NCI-H446 treated with DMSO at 0.1 percent for 48 hours (cell line): Measurements from ENCODE around the gene LAMB2.

ENCODE experiments used
- DNase-seq: peaks from one replicate; lab custom pipeline; 2025; lab: John Stamatoyannopoulos, UW

The LAMB2 gene

DNA sequence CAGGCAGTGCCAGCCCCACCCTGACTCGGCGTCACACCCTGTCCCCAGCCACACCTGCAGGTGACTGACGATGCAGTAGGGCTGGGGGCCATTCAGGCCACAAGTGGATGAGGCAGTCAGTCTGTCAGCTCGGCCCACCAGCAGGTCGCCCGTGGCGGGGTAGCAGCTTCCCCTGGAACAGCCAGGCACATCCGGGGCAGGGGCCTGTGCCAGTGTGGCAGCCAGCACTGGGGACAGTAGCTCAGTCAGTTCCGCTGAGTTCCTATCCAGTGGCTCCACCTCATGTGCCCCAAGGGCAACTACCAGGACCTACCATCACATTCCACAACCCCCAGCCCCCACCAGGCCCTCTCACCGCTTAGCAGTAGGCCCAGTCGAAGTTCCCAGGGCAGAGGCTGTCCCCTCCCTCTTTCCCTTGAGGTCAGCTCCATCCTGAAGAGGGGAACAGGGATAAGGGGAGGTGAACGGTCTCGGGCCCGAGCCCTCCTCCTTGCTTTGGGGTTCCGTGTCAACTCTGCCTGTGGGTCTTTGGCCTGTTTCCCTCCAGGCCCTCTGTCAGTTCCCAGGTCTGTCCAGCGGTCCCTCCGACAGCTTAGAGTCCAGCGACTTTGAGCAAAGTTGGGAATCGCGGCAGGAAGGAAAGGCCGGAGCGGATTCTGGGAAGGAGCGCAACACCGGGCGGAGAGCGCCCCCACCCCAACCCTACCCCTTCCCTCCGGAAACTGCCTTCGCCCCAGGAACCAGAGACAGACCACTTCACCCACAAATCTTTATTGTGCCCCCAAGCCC lies at the start of gene LAMB2:
TSS of gene LAMB2 (minus strand) at position 614 of the 789 bp plus-strand sequence. CDS start at position 431, 183 bp downstream.
- DNase-seq = no peak

DNA sequence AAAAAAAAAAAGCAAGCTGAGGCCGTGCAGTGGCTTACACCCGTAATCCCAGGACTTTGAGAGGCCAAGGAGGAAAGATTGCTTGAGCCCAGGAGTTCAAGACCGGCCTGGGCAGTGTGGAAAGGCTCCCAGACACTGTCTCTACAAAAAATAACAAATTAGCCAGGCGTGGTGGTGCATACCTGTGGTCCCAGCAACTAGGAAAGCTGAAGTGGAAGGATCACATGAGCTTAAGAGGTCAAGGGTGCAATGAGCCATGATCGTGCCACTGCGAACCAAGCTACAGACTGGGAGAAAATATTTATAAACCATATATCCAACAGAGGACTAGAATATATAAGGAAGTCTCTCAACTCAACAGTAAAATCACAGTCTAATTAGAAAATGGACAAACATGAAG lies 48.5 kb upstream of the LAMB2 start:
- no peak for DNase-seq

DNA sequence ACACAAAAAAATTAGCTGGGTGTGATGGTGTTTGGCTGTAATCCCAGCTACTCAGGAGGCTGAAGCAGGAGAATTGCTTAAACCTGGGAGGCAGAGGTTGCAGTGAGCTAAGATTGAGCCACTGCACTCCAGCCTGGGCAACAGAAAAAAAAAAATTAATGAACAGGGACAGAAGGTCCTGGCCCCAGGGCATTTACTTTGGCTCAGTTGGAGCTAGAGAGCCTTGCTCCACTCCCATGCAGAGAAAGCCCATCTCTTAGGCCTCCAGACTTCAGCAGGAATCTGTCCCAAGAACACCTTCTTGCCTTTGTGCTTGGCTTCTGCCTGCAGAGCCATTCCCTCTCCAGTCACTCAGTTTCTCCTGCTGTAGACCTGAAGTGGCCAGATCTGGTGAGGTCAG lies 47.3 kb upstream of the LAMB2 start:
- DNase-seq = no peak

DNA sequence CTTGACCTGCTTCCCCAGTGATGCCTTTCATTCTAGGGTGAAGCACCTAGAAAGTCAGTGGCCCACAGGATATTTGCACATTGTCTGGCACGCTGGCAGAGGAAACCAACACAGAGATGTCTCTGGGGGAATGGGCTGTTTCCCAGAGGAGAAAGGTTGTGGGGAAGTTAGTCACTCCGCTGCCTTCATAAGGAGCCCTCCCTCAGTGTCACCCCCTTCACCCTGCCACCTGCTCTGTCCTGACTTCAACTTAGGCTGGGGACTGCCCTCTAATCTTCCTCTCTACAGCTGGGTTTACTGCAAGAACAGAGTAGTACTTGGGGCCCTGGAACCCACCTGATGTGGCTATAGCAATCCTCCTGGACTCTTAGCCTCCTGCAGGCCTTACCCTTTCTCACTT lies 44.2 kb upstream of the LAMB2 start:
- no peak for DNase-seq

DNA sequence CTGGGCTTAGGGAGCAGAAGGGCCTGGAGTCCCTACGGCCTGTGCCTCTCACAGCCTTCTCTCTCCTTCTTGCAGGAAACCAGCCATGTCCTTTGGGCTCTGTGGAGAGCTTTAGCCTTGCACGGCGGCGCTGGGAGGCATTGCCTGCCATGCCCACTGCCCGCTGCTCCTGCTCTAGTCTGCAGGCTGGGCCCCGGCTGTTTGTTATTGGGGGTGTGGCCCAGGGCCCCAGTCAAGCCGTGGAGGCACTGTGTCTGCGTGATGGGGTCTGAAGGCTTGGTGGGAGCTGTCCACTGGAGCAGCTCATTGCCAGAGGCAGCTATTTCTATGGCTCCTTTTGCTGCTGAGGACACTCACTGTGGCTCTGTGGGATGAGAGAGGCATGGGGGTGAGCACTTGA lies 42.7 kb upstream of the LAMB2 start:
- DNase-seq = no peak

DNA sequence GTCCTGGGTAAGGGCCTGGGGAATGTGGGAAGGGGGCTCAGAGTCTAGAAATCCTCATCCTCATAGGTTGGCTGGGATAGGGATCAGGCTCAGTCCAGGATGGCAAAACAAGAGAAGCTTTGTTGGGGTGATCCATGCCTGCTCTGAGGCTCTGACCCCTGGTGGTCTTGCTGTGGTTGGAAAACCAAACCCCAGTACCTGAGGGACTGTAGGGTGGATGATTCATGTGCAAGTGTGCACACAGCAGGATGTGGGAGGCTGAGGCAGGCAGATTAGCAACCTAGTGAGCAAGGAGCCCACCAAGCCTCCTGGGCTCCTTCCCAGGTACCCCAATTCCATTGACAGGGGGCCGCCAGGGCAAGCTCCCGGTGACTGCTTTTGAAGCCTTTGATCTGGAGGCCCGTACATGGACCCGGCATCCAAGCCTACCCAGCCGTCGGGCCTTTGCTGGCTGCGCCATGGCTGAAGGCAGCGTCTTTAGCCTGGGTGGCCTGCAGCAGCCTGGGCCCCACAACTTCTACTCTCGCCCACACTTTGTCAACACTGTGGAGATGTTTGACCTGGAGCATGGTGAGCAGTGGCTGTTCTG lies 41.6 kb upstream of the LAMB2 start:
- DNase-seq = no peak

DNA sequence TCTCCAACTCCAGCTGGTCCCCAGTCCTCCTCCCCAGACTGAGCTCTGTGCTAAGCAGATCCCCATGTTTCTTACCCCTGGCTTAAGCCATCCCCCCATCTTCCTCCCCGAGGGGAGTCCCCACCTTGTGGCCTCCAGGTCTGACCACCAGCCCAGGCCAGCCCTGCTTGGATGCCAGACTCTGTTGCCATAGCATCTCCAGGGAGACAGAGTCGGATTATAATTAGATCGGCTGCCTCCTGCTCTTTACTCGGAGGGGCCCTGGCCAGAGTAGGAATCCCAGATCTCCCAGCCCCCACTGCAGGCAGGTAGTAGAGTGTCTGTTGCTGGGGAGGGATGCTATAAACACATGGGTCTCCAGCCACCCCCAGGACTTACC lies 40.9 kb upstream of the LAMB2 start:
- DNase-seq = no peak

DNA sequence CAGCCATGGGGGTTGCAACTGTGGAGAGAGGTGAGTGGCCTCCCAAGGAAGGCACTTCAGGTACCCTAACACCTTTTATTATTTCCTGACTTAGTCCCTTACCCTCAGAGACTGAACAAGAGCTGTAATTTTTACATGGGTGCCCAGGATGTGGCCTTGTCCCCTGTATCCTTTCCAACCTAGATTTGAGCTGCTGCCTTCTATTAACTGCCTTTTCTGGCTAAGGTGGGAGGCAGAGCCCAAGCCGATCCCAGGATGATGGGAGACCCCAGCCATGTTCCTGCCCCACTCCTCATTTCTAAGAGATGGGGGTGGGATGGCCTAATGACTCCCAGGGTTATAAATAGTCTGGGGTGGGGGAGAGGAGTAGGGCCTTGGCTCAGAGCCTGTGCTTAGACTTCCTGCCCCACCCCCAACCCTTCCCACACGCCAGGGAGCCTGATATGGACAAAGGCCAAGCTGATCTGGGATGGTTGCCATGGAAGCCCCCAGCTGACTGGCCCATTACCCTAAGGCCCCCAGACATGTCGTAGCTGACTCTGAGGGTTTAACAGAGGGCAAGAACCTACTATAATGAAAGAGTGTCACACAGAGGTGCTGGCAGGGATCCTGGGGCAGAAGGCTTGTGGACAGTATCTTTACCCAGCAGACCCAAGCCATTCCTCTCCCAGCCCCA lies 40.4 kb upstream of the LAMB2 start:
- DNase-seq = no peak

DNA sequence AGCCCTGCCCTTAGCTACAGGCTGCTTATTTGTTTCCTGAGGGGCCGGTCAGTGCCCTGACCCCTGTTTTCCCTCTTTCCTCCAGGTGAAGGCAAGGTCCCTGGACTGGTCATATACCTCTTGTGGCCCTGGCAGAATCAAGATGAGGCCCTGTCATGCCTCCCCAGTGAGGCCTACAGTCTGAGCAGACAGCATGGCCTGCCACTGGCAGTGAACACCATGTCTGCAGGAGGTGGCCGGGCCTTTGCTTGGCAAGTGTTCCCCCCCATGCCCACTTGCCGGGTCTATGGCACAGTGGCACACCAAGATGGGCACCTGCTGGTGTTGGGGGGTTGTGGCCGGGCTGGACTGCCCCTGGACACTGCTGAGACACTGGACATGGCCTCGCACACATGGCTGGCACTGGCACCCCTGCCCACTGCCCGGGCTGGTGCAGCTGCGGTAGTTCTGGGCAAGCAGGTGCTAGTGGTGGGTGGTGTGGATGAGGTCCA lies 39.7 kb upstream of the LAMB2 start:
- DNase-seq = no peak

DNA sequence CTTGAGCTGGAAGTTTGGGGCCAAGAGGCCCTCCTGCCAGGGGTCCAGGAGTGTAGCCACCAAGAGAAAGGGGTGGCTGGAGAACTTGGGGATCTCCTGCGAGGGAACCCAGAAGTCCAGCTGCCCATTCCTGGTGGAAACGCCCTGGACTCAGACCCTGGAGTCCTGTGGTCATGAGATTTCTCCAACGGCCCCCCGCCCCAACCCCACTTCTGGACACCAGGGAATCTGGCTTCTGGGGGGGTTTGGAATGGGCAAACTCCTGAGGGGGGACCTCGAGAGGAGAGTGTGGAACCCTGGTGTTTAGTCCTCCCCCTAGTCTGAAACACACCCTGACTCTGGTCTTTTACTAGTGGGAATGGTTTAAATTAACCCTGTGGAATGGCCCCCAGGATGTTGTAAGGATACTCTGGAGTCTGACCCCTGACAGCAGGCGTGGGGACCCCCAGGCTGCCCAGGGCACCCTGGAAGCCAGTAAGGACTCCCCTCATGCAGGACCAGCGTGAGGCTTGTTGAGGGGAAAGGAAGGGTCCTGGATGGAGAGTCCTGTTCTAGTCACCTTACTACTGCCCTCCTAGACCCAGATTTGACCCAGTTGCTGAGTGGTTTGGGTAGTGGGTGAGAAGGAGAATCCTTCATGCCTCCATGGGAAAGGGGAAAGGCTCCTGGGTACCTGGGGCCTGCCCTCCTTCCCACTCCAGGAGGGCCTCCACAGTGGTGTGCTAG lies 39.1 kb upstream of the LAMB2 start:
- no peak for DNase-seq

DNA sequence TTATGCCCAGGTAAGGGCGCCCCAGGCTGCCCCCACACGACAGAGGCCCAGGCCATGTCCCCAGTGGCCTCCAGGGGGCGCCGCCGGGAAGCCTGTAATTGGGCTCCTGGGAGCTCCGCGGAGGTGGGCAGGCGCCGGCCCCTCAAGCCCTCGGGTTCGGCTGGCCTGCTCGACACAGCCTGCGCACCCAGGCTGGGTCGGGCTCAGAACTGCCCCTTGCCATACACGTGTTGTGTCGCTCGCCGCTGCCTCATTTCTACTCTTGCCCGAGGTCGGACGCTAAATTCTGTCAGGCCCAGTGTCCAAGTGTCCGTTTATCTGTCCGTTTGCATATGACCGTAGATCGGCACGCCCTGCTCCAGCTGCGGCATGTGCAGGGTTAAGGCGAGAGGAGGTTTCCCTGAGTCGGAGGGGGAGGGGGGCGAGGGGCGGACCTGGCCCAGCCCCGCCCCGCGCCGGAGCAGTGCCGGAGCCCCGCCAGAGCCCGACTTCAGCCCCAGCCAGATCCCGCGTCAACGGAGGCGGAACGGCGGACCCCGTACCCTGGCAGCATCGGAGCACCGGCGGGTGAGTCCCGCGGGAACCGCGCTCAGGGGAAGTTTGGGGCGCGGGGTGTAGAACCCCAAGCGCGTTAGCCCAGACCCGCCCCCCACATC lies 38.4 kb upstream of the LAMB2 start, which contains the start of gene KLHDC8B:
TSS of gene KLHDC8B (plus strand) at position 480 of the 656 bp plus-strand sequence. CDS start 1,172 bp downstream, outside the sequence.
- DNase-seq = no peak

DNA sequence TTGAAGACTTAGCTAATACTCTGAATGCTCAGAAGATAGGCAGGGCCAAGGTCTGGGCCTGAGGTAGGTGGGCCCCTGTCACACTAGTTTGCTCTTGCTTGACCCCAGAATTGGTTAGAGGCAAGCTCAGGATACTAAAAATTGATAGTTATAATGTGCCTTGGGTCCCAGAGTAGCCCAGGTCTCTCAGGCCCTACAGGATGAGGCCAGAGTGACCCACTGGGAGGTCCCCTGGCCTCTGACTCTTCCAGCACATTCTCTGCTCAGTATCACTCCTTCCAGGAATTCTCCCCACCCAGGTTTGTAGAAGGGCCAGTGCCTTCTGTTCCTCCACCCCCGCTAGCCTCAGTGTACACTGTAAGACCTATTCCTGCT lies 37.9 kb upstream of the LAMB2 start:
- no peak for DNase-seq

DNA sequence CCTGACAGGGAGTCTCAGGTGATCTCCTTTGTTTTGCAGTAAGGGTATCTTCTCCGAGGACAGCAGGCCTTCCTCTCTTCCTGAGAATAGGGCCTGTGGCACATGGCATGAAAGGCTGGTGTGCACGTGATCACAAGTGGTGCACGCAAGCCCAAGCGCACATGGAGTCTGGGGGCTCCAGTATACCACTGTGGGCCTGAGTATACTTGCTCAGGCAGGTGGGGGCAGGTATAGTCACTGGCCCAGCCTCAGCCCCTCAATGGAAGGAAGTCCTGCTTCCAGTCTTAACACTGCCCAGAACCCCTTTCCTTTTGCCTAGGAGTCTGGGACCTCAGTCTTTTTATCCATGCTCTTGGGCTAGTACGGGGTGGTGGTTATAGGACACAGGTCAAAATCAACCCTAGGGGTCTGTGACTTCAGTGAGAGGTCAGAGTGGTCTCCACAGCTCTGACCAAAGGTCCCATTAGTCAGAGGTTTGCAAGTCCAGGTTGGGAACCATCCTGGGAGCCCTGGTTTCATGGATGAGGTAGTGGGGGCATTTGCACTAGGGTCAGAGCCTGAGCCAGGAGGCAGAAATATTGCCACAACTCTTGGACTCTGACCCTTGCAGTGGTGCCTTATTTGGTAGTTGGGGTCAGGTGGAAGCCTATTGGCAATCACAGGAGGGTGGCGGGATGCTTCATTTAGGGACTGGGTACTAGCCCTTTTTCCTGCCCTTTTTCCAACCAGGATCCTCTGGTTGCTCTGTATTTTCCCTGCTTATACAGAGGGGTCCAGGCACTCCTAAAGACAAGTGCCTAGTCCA lies 34.1 kb upstream of the LAMB2 start:
- DNase-seq = no peak

DNA sequence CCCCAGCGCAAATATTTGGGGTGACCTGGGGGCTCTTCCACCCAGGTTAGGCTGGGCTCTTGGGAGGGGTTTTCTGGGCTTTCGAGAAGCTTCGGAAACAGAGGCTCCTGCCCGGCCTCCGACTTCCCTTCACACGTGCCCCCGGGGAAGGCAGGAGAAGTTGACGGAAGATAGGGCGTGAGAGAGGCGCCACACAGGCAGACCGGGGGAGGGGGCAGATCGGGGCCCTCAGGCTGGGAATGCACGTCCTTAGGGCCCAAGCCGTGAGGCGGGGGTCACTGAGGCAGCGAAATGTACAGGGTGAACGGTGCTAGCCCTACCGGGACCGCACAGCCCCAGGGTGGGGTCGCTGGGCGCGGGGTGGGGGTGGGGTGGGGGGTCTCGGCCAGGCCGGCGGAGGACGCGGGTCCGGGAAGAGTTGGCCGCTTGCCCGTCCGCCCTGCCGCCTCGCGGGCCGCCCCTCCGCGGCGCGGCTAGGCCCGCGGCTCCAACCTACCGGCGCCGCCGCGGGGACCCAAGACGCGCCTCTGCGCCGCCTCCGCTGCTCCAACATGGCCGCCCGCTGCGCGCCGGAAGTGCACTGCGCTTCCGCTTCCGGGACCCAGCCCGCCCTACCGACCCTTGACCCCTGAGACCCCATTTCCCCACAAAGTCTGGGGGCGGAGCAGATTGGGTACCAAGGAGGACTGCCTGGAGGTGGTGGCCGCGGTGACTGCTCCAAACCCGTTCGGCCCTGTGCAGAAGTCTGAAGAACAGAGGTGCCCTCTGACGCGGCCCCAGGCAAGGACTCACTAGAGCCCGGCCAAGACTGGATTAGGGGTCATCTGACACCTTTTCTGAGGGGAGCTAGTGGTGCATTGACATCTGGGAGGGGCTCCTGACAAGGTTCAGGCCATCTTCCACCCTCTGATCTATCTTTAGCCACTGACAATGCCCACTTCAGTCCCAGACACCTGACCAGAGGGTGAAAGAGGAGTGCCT lies 33.2 kb upstream of the LAMB2 start, which contains the start of gene CCDC71:
TSS of gene CCDC71 (minus strand) at position 561 of the 981 bp plus-strand sequence. CDS start 2,123 bp downstream, outside the sequence.
- no peak for DNase-seq

DNA sequence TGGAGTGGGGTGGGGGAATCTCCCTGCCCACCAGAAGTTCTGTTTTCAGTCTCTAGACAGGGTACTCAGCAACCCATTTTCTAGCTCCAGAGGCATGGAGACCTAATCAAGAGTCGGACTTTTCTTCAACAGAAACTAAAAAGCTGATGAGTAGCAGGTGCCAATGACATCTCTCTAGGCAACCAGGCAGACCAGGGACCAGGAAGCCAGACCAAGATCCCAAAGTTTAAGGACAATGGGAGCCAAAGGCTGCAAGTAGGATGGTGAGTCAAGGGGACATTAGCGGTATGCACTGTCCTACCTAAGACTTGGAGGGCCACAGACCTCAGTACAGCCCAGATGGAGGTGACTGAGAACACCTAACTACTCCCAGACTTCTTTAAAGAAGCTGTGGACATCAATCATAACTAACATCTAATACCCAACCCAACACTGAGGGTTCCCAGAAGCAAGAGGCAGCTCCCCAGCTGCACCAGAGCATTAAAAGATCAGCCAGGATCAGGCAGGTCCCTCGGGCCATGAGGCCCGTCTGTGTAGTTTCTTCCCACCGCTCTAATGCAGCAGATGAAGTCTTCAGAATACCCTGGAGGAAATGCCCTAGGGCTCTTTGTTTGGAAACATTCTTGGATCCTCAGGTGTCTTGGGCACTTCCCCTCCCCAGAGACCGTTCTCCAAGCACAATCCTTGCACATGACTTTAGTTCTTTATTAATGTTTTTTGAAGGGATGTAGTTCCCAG lies 32.3 kb upstream of the LAMB2 start:
- DNase-seq = no peak

DNA sequence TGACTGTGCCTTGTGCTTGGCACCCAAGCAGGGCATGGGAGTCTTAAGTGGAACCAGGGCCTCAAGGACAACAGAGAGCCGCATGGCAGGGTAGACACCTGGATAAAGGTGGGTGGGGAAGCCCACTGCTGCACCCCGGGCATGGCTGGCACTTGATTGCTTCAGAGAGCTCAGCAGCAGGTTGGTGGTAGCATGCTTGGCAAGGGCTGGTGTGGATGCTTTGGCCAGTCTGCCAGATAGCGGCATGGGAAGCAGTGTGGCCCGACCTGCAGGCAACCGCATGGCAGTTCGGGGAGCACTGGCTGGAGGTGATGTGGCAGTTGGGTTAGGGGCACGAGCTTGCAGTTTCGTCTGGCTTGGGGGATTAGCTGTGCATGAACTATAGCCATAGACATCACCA lies 30.8 kb upstream of the LAMB2 start:
- DNase-seq = no peak

DNA sequence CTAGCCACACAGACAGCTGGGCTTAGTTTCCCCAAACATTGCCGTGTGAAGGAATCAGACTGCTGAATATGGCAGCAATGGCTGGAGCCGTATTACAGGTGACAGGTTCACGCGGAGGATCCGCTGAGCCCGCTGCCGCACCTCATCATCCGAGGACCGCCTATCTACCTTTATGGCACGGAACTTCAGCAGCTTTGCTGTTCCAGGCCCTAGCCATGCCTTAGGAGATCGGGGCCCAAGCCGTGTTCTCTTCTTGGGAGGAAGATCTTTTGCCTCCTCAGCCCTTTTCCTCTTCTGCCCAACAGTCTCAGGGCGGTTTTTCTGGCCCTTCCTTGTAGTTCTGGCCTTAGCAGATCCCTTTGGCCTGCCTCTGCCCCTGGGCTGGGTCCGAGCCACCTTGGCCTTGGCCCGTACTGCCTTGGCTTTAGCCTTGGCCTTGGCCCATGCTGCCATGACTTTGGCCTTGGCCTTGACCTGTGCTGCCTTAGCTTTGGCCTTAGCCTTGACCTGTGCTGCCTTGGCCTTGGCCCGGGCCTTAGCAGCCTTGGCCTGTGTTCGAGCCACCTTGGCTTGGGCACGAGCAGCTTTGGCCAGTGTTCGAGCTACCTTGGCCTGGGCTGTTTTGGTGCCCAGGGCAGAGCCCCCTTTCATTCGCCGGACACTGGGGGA lies 30.0 kb upstream of the LAMB2 start:
- DNase-seq = no peak

DNA sequence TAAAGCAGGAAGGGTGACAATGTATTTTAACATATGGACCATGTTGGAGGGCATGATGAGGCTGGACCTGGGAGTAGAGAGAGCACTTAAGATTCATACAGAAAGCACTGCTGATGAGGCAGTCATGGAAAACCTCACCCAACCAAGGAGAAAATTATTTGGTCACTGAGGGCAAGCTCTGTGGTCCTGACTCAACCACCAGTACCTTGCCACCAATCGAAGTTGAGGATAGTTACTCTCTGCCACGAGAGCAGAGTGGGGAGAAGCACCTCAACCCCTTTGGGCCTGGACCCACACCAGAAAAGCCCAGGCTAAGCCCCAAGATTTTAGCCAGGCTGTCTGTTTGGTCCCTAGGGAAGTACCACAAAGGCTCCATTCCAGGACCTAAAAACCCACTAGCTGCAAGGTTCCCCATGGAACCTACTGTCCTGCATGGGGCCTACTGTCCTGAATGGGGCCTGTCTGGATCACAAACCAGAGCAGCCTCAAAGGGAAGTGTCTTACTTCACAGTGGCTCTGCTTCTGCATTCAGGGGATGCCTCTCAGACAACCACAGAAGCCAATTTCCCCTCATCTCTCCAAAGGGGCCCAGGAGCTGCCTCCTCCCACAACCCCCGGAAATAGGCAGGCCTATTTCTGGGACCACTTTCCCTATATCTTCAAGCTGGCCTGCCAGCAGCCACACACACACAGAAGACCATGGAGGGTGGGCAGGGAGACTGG lies 29.1 kb upstream of the LAMB2 start:
- no peak for DNase-seq
